Measurements from ENCODE around the gene EIF3D.

Gene EIF3D

DNA sequence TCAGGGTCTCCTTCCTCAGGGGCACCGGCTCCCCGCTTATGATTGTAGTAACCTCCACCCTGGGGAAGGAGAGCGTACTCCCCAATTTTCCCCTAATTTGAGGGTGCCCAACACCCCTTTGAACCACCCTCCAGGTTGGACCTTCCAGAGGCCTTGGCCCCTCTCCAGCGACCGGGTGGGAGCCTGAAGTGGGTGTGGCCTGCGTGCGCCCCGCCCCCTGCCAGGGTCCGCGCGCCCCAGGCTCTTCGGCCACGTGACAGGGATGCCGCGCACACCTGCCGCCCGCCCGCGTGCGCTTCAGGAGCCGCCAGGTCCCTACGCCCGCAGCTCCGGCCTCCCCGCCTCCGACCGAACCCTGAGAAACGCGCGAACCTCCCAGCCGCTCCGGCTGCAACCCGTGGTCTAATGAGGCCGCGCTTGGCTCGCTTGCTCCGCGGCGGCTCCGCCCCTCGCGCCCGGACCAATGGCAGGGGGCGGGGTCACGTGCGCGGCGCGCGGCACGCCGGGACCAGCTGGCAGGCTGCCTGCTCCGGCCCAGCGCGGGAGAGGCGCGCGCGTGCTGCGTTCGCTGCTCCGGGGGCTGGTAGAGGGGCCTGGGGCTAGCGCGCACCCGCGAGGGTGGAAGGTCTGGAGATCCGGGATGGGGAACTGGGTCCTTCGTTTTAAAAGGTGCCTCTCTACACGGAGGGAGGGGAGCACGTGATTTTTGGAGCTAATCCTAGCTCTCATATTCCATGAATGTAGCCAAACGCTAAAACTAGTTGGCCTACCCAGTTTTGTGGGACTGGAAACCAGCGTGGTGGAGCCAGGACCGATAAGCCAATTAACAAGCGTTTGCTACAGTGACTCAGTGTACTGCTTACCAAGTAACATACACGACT lies 22.1 kb downstream of the EIF3D start, which contains the start of gene FOXRED2 (continued):
- TF ChIP-seq, protein P1, sequence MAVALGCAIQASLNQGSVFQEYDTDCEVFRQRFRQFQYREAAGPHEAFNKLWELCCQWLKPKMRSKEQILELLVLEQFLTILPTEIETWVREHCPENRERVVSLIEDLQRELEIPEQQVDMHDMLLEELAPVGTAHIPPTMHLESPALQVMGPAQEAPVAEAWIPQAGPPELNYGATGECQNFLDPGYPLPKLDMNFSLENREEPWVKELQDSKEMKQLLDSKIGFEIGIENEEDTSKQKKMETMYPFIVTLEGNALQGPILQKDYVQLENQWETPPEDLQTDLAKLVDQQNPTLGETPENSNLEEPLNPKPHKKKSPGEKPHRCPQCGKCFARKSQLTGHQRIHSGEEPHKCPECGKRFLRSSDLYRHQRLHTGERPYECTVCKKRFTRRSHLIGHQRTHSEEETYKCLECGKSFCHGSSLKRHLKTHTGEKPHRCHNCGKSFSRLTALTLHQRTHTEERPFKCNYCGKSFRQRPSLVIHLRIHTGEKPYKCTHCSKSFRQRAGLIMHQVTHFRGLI (tag by site-specific recombination; IDR thresholded peaks at IDR 0.05), result peak; percentile 61
- TF ChIP-seq, protein P2, sequence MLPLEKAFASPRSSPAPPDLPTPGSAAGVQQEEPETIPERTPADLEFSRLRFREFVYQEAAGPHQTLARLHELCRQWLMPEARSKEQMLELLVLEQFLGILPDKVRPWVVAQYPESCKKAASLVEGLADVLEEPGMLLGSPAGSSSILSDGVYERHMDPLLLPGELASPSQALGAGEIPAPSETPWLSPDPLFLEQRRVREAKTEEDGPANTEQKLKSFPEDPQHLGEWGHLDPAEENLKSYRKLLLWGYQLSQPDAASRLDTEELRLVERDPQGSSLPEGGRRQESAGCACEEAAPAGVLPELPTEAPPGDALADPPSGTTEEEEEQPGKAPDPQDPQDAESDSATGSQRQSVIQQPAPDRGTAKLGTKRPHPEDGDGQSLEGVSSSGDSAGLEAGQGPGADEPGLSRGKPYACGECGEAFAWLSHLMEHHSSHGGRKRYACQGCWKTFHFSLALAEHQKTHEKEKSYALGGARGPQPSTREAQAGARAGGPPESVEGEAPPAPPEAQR (tag by site-specific recombination; IDR thresholded peaks at IDR 0.05), result no peak
- TF ChIP-seq ZNF426 (tag by site-specific recombination; IDR thresholded peaks at IDR 0.05) (no peak), ZNF202 (tag by site-specific recombination; IDR thresholded peaks at IDR 0.05; ENCODE audit: borderline replicate concordance) (no peak), SP2 (tag by site-specific recombination; IDR thresholded peaks at IDR 0.05) (peak; percentile 69), ZBTB17 (tag by site-specific recombination; IDR thresholded peaks at IDR 0.05) (peak; percentile 21; the same call in 1 of the 2 replicates), ZNF544 (tag by site-specific recombination; IDR thresholded peaks at IDR 0.05) (no peak), OVOL3 (tag by site-specific recombination; IDR thresholded peaks at IDR 0.05) (0 out of 2 replicates have a peak, but pooled peaks have one; percentile 12), ZNF114 (tag by site-specific recombination; IDR thresholded peaks at IDR 0.05) (no peak), ZIC2 (tag by site-specific recombination; IDR thresholded peaks at IDR 0.05) (0 out of 2 replicates have a peak, but pooled peaks have one; percentile 40), IKZF3 (tag by site-specific recombination; IDR thresholded peaks at IDR 0.05) (peak; percentile 77), KLF10 (tag by site-specific recombination; IDR thresholded peaks at IDR 0.05) (peak; percentile 89; the same call in 1 of the 2 replicates), ZNF501 (tag by site-specific recombination; IDR thresholded peaks at IDR 0.05) (0 out of 2 replicates have a peak, but pooled peaks have one; percentile 27), ZNF24 (tag by site-specific recombination; IDR thresholded peaks at IDR 0.05) (peak; percentile 44; the same call in 1 of the 2 replicates), ZNF837 (tag by site-specific recombination; IDR thresholded peaks at IDR 0.05) (no peak), OSR2 (tag by site-specific recombination; IDR thresholded peaks at IDR 0.05) (no peak; the same call in 1 of the 2 replicates), KLF9 (tag by site-specific recombination; IDR thresholded peaks at IDR 0.05; ENCODE audit: low read depth) (peak; percentile 99), KLF16 (tag by site-specific recombination; IDR thresholded peaks at IDR 0.05) (peak; percentile 84)
- TF ChIP-seq, protein P3, sequence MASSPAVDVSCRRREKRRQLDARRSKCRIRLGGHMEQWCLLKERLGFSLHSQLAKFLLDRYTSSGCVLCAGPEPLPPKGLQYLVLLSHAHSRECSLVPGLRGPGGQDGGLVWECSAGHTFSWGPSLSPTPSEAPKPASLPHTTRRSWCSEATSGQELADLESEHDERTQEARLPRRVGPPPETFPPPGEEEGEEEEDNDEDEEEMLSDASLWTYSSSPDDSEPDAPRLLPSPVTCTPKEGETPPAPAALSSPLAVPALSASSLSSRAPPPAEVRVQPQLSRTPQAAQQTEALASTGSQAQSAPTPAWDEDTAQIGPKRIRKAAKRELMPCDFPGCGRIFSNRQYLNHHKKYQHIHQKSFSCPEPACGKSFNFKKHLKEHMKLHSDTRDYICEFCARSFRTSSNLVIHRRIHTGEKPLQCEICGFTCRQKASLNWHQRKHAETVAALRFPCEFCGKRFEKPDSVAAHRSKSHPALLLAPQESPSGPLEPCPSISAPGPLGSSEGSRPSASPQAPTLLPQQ (tag by site-specific recombination; IDR thresholded peaks at IDR 0.05), result peak; percentile 58
- TF ChIP-seq, protein P4, sequence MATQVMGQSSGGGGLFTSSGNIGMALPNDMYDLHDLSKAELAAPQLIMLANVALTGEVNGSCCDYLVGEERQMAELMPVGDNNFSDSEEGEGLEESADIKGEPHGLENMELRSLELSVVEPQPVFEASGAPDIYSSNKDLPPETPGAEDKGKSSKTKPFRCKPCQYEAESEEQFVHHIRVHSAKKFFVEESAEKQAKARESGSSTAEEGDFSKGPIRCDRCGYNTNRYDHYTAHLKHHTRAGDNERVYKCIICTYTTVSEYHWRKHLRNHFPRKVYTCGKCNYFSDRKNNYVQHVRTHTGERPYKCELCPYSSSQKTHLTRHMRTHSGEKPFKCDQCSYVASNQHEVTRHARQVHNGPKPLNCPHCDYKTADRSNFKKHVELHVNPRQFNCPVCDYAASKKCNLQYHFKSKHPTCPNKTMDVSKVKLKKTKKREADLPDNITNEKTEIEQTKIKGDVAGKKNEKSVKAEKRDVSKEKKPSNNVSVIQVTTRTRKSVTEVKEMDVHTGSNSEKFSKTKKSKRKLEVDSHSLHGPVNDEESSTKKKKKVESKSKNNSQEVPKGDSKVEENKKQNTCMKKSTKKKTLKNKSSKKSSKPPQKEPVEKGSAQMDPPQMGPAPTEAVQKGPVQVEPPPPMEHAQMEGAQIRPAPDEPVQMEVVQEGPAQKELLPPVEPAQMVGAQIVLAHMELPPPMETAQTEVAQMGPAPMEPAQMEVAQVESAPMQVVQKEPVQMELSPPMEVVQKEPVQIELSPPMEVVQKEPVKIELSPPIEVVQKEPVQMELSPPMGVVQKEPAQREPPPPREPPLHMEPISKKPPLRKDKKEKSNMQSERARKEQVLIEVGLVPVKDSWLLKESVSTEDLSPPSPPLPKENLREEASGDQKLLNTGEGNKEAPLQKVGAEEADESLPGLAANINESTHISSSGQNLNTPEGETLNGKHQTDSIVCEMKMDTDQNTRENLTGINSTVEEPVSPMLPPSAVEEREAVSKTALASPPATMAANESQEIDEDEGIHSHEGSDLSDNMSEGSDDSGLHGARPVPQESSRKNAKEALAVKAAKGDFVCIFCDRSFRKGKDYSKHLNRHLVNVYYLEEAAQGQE (tag by site-specific recombination; IDR thresholded peaks at IDR 0.05), result no peak
- TF ChIP-seq, protein P5, sequence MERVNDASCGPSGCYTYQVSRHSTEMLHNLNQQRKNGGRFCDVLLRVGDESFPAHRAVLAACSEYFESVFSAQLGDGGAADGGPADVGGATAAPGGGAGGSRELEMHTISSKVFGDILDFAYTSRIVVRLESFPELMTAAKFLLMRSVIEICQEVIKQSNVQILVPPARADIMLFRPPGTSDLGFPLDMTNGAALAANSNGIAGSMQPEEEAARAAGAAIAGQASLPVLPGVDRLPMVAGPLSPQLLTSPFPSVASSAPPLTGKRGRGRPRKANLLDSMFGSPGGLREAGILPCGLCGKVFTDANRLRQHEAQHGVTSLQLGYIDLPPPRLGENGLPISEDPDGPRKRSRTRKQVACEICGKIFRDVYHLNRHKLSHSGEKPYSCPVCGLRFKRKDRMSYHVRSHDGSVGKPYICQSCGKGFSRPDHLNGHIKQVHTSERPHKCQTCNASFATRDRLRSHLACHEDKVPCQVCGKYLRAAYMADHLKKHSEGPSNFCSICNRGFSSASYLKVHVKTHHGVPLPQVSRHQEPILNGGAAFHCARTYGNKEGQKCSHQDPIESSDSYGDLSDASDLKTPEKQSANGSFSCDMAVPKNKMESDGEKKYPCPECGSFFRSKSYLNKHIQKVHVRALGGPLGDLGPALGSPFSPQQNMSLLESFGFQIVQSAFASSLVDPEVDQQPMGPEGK (tag by site-specific recombination; IDR thresholded peaks at IDR 0.05), result peak; percentile 85
- TF ChIP-seq, protein P6, sequence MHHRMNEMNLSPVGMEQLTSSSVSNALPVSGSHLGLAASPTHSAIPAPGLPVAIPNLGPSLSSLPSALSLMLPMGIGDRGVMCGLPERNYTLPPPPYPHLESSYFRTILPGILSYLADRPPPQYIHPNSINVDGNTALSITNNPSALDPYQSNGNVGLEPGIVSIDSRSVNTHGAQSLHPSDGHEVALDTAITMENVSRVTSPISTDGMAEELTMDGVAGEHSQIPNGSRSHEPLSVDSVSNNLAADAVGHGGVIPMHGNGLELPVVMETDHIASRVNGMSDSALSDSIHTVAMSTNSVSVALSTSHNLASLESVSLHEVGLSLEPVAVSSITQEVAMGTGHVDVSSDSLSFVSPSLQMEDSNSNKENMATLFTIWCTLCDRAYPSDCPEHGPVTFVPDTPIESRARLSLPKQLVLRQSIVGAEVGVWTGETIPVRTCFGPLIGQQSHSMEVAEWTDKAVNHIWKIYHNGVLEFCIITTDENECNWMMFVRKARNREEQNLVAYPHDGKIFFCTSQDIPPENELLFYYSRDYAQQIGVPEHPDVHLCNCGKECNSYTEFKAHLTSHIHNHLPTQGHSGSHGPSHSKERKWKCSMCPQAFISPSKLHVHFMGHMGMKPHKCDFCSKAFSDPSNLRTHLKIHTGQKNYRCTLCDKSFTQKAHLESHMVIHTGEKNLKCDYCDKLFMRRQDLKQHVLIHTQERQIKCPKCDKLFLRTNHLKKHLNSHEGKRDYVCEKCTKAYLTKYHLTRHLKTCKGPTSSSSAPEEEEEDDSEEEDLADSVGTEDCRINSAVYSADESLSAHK (tag by site-specific recombination; IDR thresholded peaks at IDR 0.05), result 0 out of 2 replicates have a peak, but pooled peaks have one; percentile 31
- TF ChIP-seq, protein P7, sequence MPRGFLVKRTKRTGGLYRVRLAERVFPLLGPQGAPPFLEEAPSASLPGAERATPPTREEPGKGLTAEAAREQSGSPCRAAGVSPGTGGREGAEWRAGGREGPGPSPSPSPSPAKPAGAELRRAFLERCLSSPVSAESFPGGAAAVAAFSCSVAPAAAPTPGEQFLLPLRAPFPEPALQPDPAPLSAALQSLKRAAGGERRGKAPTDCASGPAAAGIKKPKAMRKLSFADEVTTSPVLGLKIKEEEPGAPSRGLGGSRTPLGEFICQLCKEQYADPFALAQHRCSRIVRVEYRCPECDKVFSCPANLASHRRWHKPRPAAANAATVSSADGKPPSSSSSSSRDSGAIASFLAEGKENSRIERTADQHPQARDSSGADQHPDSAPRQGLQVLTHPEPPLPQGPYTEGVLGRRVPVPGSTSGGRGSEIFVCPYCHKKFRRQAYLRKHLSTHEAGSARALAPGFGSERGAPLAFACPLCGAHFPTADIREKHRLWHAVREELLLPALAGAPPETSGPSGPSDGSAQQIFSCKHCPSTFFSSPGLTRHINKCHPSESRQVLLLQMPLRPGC (tag by site-specific recombination; IDR thresholded peaks at IDR 0.05), result 0 out of 2 replicates have a peak, but pooled peaks have one; percentile 51
